Uterus (tissue), 4 donors: ENCODE data around the gene TAPBP. TPM values are rescaled to one million over a fixed set of nuclear protein-coding genes. Genes with fewer than 3 reads are reported as not detected.

Source experiments
- DNase-seq, 2 donors: peaks; one replicate each; pipeline ENCODE4 v3.0.0-alpha.2; 2019 to 2020
- H3K27ac ChIP-seq, 2 donors: fragments of 200-600 bp; sonication (generic); 1 replicate in 1 of 2; 2 replicates in 1 of 2; pipeline ENCODE4 v1.5.1; 2016 to 2018
- H3K27me3 ChIP-seq, 2 donors: fragments of 200-600 bp; sonication (generic); one replicate each; pipeline ENCODE4 v1.5.1; 2018 to 2019; ENCODE audit warnings: control low read depth in 1 of 2
- H3K36me3 ChIP-seq, 2 donors: fragments of 200-600 bp; sonication (generic); one replicate each; pipeline ENCODE4 v1.5.1; 2019; ENCODE audit warnings: control low read depth in 1 of 2
- H3K4me1 ChIP-seq, 2 donors: fragments of 200-600 bp; sonication (generic); one replicate each; pipeline ENCODE4 v1.5.1; 2018 to 2019; ENCODE audit warnings: control low read depth in 1 of 2
- H3K4me3 ChIP-seq, 2 donors: fragments of 200-600 bp; sonication (generic); 1 replicate in 1 of 2; 2 replicates in 1 of 2; pipeline ENCODE4 v1.5.1; 2018 to 2019; ENCODE audit warnings: mild to moderate bottlenecking in 1 of 2
- H3K9me3 ChIP-seq, 2 donors: fragments of 200-600 bp; sonication (generic); one replicate each; pipeline ENCODE4 v1.5.1; 2019; ENCODE audit warnings: control low read depth in 1 of 2
- CTCF ChIP-seq, 4 experiments: fragments of 200-600 bp in 2 of 4; fragments of 450-650 bp in 2 of 4; sonication (generic) in 2 of 4; IDR thresholded peaks; one replicate each; pipeline ENCODE4 v1.5.1; 2016 to 2019; ENCODE audit warnings: antibody characterized with exemption in 4 of 4, mild to moderate bottlenecking in 2 of 4, moderate library complexity in 1 of 4
- POLR2A ChIP-seq, 2 donors: fragments of 450-650 bp; IDR thresholded peaks; one replicate each; pipeline ENCODE4 v1.6.1; 2016; ENCODE audit warnings: antibody characterized with exemption in 2 of 2, mild to moderate bottlenecking in 1 of 2, moderate library complexity in 1 of 2
- intact Hi-C: fragments of 100-400 bp; cut with DNase I; formaldehyde crosslinking; loops from one replicate; pipeline ENCODE4 v1.15.1; 2023; ENCODE audit warnings: low total_unique reads
- total RNA-seq, 4 donors: library from RNA; depleted of rRNA in 3 of 4; stranded (reverse); fragments of >200 nt in 3 of 4; gene quantifications; one replicate each; pipeline versions ENCODE4 v1.1.0 to v1.2.4, GENCODE V29; 2014 to 2023
- donor health status: DM: yes; HTN: yes; CAD: no.

TAPBP gene
- total RNA-seq, 4 donors from 2014 or later = 17.6 to 83.9 (median 41.4) TPM

- H3K36me3 ChIP-seq = no peaks in the 10 kb centered on the region
- H3K4me1 ChIP-seq = peaks cover 6 to 12% of the 10 kb centered on the region in 2 donors
- no peaks in the 10 kb centered on the region for H3K9me3 ChIP-seq
- H3K27ac ChIP-seq = peak within 1 kb of the TSS; percentile 89 to 90
- TF ChIP-seq CTCF (IDR thresholded peaks at IDR 0.05) (peak in 2 of 4 experiments; percentile 30 to 37), POLR2A (IDR thresholded peaks at IDR 0.05) (peak in 1 of 2 donors; percentile 41)
- H3K27me3 ChIP-seq = no peaks in the 10 kb centered on the region
- peak; percentile 97 to 100 for DNase-seq
- H3K4me3 ChIP-seq = peak within 1 kb of the TSS; percentile 41 to 56
- intact Hi-C loops = no loop called here
Observed at GRCh38 chr6:33317669-33318425, 4.0 kb upstream of the TAPBP start, which contains the start of gene ZBTB22. TSS of gene ZBTB22 (minus strand) at chr6:33317744. CDS start at chr6:33316916, 828 bp downstream.

DNA sequence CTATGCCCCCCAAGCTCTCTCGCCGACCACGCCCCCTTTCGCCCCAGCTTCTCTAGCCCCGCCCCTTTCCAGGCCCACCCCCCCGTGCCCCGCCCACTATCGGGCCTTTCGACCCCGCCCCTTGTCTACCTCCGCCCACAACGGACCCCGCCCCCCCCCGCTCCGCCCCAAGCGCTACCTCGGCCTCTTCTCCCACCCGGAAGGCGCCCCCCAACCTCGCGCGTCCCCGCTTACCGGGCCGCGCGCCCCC lies 3.5 kb upstream of the TAPBP start:
- intact Hi-C loops = no loop called here
- no peak for DNase-seq
- H3K9me3 ChIP-seq = no peaks in the 10 kb centered on the region
- H3K27me3 ChIP-seq = no peaks in the 10 kb centered on the region
- peaks cover 6 to 14% of the 10 kb centered on the region in 2 donors for H3K4me1 ChIP-seq
- H3K36me3 ChIP-seq = no peaks in the 10 kb centered on the region
- TF ChIP-seq CTCF (IDR thresholded peaks at IDR 0.05) (no peak), POLR2A (IDR thresholded peaks at IDR 0.05) (no peak)
- H3K27ac ChIP-seq = peak overlapping the region; percentile 89 to 90
- peak overlapping the region; percentile 41 to 56 for H3K4me3 ChIP-seq

GRCh38 chr6:33316603-33317418 lies 2.9 kb upstream of the TAPBP start:
- Histone ChIP-seq H3K4me3 (peak overlapping the region; percentile 41 to 56), H3K4me1 (peaks cover 2 to 14% of the 10 kb centered on the region in 2 donors), H3K27me3 (no peaks in the 10 kb centered on the region), H3K36me3 (no peaks in the 10 kb centered on the region), H3K9me3 (no peaks in the 10 kb centered on the region), H3K27ac (peak overlapping the region; percentile 89 to 90)
- no peak for TF ChIP-seq POLR2A (IDR thresholded peaks at IDR 0.05)
- no peak for TF ChIP-seq CTCF (IDR thresholded peaks at IDR 0.05)
- intact Hi-C loops = no loop called here
- no peak for DNase-seq

DNA sequence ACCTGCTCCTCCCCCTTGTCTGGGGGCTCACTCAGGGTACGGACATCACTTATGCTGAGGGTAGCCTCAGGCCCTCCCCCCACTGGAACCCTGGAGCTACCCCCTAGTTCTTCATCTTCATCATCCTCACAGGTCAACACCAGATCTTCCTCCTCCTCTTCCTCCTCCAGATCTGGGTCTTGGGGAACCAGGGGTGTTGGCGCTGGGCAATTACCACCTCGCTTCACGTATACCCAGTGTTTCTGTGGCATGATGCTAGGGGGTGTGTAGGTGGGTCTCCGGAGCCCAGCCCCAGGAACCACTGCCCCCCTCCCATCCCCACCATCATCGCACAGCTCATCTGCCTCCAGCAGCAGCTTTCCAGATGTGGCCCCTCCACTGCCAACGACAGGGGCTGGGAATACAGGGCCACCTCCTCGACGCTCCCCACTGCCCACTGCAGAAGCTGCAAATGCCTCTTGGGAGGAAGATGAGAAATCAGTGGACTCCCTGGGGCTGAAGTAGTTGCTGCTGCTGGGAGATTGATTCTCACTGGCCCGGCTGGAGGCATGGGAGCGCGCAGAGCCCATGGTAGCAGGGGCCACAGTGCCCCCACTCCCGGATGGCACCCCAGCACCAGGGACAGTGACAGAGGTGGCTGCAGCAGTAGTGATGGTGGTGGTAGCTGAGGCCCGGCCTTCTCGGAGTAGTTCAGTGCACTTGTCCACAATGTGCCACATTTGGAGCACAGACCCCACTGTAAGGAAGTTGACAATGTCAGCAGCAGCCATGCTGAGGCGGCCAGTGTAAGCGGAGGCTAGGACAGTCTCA lies 2.1 kb upstream of the TAPBP start:
- no peaks in the 10 kb centered on the region for H3K27me3 ChIP-seq
- no peaks in the 10 kb centered on the region for H3K36me3 ChIP-seq
- no peak for DNase-seq
- H3K9me3 ChIP-seq = no peaks in the 10 kb centered on the region
- H3K4me3 ChIP-seq = no peak overlapping the region
- intact Hi-C loops = no loop called here
- H3K4me1 ChIP-seq = peaks cover 0 to 5% of the 10 kb centered on the region in 2 donors
- H3K27ac ChIP-seq = peak overlapping the region; percentile 96 to 98
- TF ChIP-seq CTCF (IDR thresholded peaks at IDR 0.05) = no peak
- no peak for TF ChIP-seq POLR2A (IDR thresholded peaks at IDR 0.05)
